GM12878 (cell line): ENCODE results near the gene DLX6. TPM values are rescaled to one million over a fixed set of nuclear protein-coding genes. Genes with fewer than 3 reads are reported as not detected.
A peak's percentile ranks its signal among the peaks of the same experiment; 100 is the strongest.

ENCODE experiments used
- ATAC-seq: fragments of 200-7000 bp; cut with Tn5 transposase; 3 replicates; pipeline ENCODE4 v1.9.1; 2020; ENCODE audit warnings: mild to moderate bottlenecking, moderate library complexity
- BruUV-seq: library from RNA; stranded (reverse); fragments of 400-500 nt; replicated peaks from 2 replicates; lab custom pipeline; 2021; lab: Mats Ljungman, UMichigan
- CTCF ChIA-PET: fragments of 300-600 bp; sonication (Branson Sonifier 250); formaldehyde crosslinking; extraction: SDS; loops from one replicate; lab custom pipeline; 2021; ENCODE audit warnings: inconsistent platforms; lab: Yijun Ruan, JAX
- POLR2A ChIA-PET: fragments of 350-600 bp; formaldehyde crosslinking; extraction: SDS; loops from one replicate; lab custom pipeline; 2021; ENCODE audit warnings: inconsistent platforms; lab: Charles Lee
- RAD21 ChIA-PET: fragments of 300-600 bp; sonication (Branson Sonifier 250); formaldehyde crosslinking; loops from one replicate; lab custom pipeline; 2023; ENCODE audit warnings: antibody characterized with exemption; ENCODE audit not compliant: unreplicated experiment; lab: Charles Lee
- SMC1A ChIA-PET: fragments of 300-600 bp; sonication (Branson Sonifier 250); formaldehyde crosslinking; loops from one replicate; lab custom pipeline; 2023; ENCODE audit not compliant: unreplicated experiment, uncharacterized antibody; lab: Charles Lee
- DNase-seq: peaks from one replicate; pipeline ENCODE4 v3.0.0-alpha.2; 2011; ENCODE audit warnings: low read depth, low spot score
- FAIRE-seq: peaks from 3 replicates; lab custom pipeline; 2011; peaks lifted over from hg19 to GRCh38; lab: Jason Lieb, UNC
- H2AFZ ChIP-seq: 2 replicates; pipeline ENCODE4 v1.6.0; 2011; ENCODE audit warnings: low read depth, low read length, control low read depth; ENCODE audit not compliant: control insufficient read depth
- H3K27ac ChIP-seq: 2 replicates; pipeline ENCODE4 v1.5.1; 2011; ENCODE audit warnings: control low read depth; ENCODE audit not compliant: control insufficient read depth, insufficient read depth
- H3K27me3 ChIP-seq, 2 experiments: replicated peaks in 1 of 2; 2 replicates each; pipeline versions ENCODE4 v1.6.0 to v1.6.1; 2011; ENCODE audit warnings: low read length in 1 of 2; ENCODE audit not compliant: control insufficient read depth in 2 of 2, insufficient read depth in 2 of 2
- H3K36me3 ChIP-seq, 2 experiments: 2 replicates each; pipeline ENCODE4 v1.5.1; 2011; ENCODE audit warnings: low read length in 1 of 2; ENCODE audit not compliant: control insufficient read depth in 2 of 2, insufficient read depth in 2 of 2
- H3K4me1 ChIP-seq: 2 replicates; pipeline ENCODE4 v1.6.1; 2011; ENCODE audit warnings: mild to moderate bottlenecking, low read length, moderate library complexity, mixed read lengths; ENCODE audit not compliant: control insufficient read depth, insufficient read depth
- H3K4me2 ChIP-seq: 2 replicates; pipeline ENCODE4 v1.6.0; 2011; ENCODE audit warnings: control low read depth; ENCODE audit not compliant: control insufficient read depth, insufficient read depth
- H3K4me3 ChIP-seq: fragments of 200-600 bp; sonication (generic); 2 replicates; pipeline ENCODE4 v1.5.1; 2016
- H3K79me2 ChIP-seq: 2 replicates; pipeline ENCODE4 v1.6.0; 2011; ENCODE audit warnings: low read length; ENCODE audit not compliant: control insufficient read depth, insufficient read depth
- H3K9ac ChIP-seq: 2 replicates; pipeline ENCODE4 v1.8.0; 2011; ENCODE audit warnings: low read length, control low read depth, mixed read lengths; ENCODE audit not compliant: control insufficient read depth, insufficient read depth
- H3K9me3 ChIP-seq: replicated peaks from 3 replicates; pipeline ENCODE4 v1.5.1; 2011; ENCODE audit warnings: mild to moderate bottlenecking, low read length; ENCODE audit not compliant: control insufficient read depth, insufficient read depth
- H4K20me1 ChIP-seq: 2 replicates; pipeline ENCODE4 v1.6.0; 2011; ENCODE audit not compliant: control insufficient read depth, insufficient read depth
- MYC ChIP-seq: IDR thresholded peaks from 2 replicates; pipeline ENCODE4 v1.6.1; 2011; ENCODE audit warnings: mild to moderate bottlenecking, low read length, moderate library complexity, inconsistent platforms; ENCODE audit not compliant: insufficient read depth, insufficient replicate concordance, insufficient read length, severe bottlenecking
- SUPT20H ChIP-seq: IDR thresholded peaks from 2 replicates; pipeline ENCODE4 v1.6.1; 2011; ENCODE audit warnings: low read depth, mild to moderate bottlenecking, low read length, moderate library complexity, borderline replicate concordance; ENCODE audit not compliant: control insufficient read depth
- SUZ12 ChIP-seq: fragments of 200-600 bp; sonication (generic); IDR thresholded peaks from one replicate; pipeline ENCODE4 v1.6.1; 2018; ENCODE audit warnings: antibody characterized with exemption, mild to moderate bottlenecking; ENCODE audit not compliant: unreplicated experiment
- USF1 ChIP-seq: IDR thresholded peaks from 2 replicates; pipeline ENCODE4 v1.6.1; 2011; ENCODE audit warnings: borderline replicate concordance, low read depth, mild to moderate bottlenecking, moderate library complexity, mixed read lengths, low read length; ENCODE audit not compliant: insufficient read depth; ENCODE audit errors: extremely low read length
- ZNF207 ChIP-seq: fragments of 450-650 bp; IDR thresholded peaks from 2 replicates; pipeline ENCODE4 v1.6.1; 2014; ENCODE audit warnings: antibody characterized with exemption, mild to moderate bottlenecking, borderline replicate concordance
- ZNF384 ChIP-seq: IDR thresholded peaks from 2 replicates; pipeline ENCODE4 v1.6.1; 2012; ENCODE audit warnings: low read depth, mild to moderate bottlenecking, low read length, improper control_type of control experiment, borderline replicate concordance
- WGBS: methylation state at CpG from one replicate; pipeline ENCODE4 v1.1.6; 2016; ENCODE audit warnings: low lambda C conversion rate; ENCODE audit not compliant: insufficient replicate concordance, insufficient coverage; ENCODE audit errors: missing lambda C conversion rate; 5-methylcytosine and 5-hydroxymethylcytosine counted together
- in situ Hi-C: fragments of 300-500 bp; cut with MboI; formaldehyde crosslinking; loops from 9 replicates; pipeline ENCODE4 v1.14.3; 2018; ENCODE audit warnings: mixed read lengths
- intact Hi-C: fragments of 100-400 bp; cut with micrococcal nuclease; formaldehyde crosslinking; loops from one replicate; pipeline ENCODE4 v1.14.2; 2022; ENCODE audit not compliant: unreplicated experiment
- polyA plus RNA-seq, 11 experiments: library from polyadenylated mRNA; depleted of rRNA in 4 of 11; unstranded in 6 of 11; stranded (reverse) in 5 of 11; fragments of >200 nt; fragmentation: Nextera tagmentation in 4 of 11; fragmentation: Illumina TruSeq in 1 of 11; extraction: Ambion mirVana in 4 of 11; extraction: Trizol in 1 of 11; gene quantifications; 1 replicate in 1 of 11; 2 replicates in 10 of 11; pipeline versions ENCODE4 v1.2.1 to v1.2.3, GENCODE V29; 2011 to 2016; ENCODE audit warnings: inconsistent platforms in 2 of 11, missing spikeins in 2 of 11, low read depth in 1 of 11
- total RNA-seq, 4 experiments: library from RNA; depleted of rRNA in 3 of 4; stranded (reverse); fragments of >200 nt in 3 of 4; fragmentation: Illumina TruSeq in 1 of 4; extraction: Trizol in 1 of 4; gene quantifications; 2 replicates each; pipeline versions ENCODE4 v1.2.1 to v1.2.3, GENCODE V29; 2013 to 2021

DLX6 gene
- total and polyA plus RNA-seq, 10 of the 15 experiments (the other 5 are each of a cell fraction or from before 2014, with no cell fraction given): not detected

DNA sequence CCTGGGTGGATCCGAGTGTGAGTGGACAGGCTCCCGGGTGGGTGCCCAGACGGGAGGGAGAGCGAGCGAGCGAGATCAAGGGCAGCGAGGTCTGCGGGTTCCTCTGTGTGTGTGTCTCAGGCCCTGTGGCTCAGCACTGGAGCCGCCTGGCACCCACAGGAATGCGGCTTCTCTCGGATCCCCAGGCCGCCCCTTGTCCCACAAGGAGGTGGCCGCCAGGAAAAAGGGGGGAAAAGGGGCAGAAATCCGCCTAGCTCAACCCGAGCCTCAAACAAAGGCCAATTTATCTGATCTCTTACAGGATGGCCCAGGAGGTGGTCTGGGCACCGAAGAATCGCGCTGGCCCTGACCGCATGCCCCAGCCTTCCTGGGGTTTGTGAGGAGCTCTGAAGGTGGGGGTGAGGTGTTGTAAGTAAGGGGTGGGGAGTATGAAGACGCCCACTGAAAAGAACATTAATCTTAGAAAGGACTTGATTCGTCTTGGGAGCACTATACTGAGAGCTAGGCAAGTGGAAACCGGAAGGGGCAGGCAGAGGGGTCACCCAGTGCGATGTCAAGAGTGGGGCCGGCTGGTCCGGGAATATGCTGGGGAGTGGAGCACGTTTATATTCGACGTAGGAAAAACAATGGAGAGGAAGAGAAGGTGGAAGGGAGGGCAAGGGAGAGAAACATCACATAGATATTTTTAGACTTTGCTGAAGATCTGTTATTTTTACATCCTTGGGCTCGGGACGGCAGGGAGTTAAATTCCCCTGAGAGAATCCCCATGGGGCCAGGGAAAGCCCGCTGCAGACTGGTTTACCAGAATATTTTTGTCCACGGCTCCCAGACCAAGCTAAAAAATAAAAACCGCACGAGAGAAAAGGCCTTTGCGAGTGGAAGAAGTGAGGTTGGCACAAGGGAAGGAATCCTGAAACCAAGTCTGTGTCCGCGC is 12.1 kb downstream of the DLX6 start (continued):
- TF ChIP-seq USF1: no peak
- no peak for TF ChIP-seq SUPT20H
- TF ChIP-seq MYC: no peak
- TF ChIP-seq ZNF207: no peak

DNA sequence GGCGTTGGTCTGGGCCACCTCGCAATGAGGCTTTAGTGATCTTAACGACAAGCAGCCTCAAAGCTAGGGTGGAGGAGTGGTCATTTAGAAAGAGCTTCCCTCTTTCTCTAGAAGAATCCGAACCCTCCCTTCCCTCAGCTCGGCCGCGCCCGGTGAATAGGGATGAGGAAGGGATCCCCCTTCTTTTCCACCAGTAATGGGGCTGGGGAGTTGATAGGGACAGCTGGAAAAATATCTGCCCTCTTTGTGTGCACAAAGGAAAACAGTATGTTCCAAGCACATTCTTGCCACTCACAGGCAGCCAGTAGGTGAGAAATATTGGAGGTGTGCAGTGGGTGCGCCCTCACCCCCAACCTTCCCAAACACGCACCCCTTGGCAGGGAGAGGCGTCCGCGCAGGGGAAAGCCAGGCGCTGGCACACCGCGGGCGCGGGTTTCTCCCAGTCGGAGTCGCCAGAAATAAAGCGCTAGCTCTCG is 12.8 kb downstream of the DLX6 start:
- DNase-seq (no peak), ATAC-seq (no peak), FAIRE-seq (no peak)
- 13% methylated on average over 22 of the region's 22 CpGs for WGBS
- ChIA-PET SMC1A (no interaction called here), POLR2A (no interaction called here), RAD21 (no interaction called here), CTCF (no interaction called here)
- no peak overlapping the region for H3K4me3 ChIP-seq
- H3K36me3 ChIP-seq: no peaks in the 10 kb centered on the region
- intact Hi-C loops: no loop called here
- no peaks in the 10 kb centered on the region for H3K4me1 ChIP-seq
- BruUV-seq: no TSS peak
- no peak overlapping the region for H3K4me2 ChIP-seq
- H3K27me3 ChIP-seq: peaks cover 27 to 30% of the 10 kb centered on the region in 2 experiments
- no peaks in the 10 kb centered on the region; the same call in 2 of the 3 replicates for H3K9me3 ChIP-seq
- no peak overlapping the region for H3K27ac ChIP-seq
- in situ Hi-C loops: no loop called here
- no peaks in the 10 kb centered on the region for H4K20me1 ChIP-seq
- TF ChIP-seq ZNF384: no peak
- TF ChIP-seq SUZ12: peak; percentile 40
- H2AFZ ChIP-seq: no peak overlapping the region
- no peaks in the 10 kb centered on the region for H3K79me2 ChIP-seq
- H3K9ac ChIP-seq: no peak overlapping the region
